Loucy (cell line): ENCODE measurements around the gene ENHO.

ENCODE experiments used
- H2AFZ ChIP-seq: fragments of 200-600 bp; sonication (generic); 2 replicates; pipeline ENCODE4 v1.6.0; 2016; ENCODE audit warnings: antibody characterized with exemption, mild to moderate bottlenecking, low read length, moderate library complexity
- H3F3A ChIP-seq: fragments of 200-600 bp; 2 replicates; pipeline ENCODE4 v1.6.0; 2016; ENCODE audit warnings: antibody characterized with exemption, low read depth, mild to moderate bottlenecking
- H3K27me3 ChIP-seq: fragments of 200-600 bp; sonication (generic); 2 replicates; pipeline ENCODE4 v1.6.1; 2014; ENCODE audit warnings: low read length, mild to moderate bottlenecking; ENCODE audit not compliant: insufficient read depth, poor library complexity, severe bottlenecking
- H3K36me3 ChIP-seq: fragments of 200-600 bp; sonication (generic); 2 replicates; pipeline ENCODE4 v1.6.1; 2016; ENCODE audit warnings: low read length; ENCODE audit not compliant: insufficient read depth
- H3K4me1 ChIP-seq: fragments of 200-600 bp; sonication (generic); 2 replicates; pipeline ENCODE4 v1.5.1; 2014; ENCODE audit warnings: low read length, mild to moderate bottlenecking; ENCODE audit not compliant: insufficient read depth, poor library complexity, severe bottlenecking
- H3K4me2 ChIP-seq: fragments of 200-600 bp; sonication (generic); 2 replicates; pipeline ENCODE4 v1.6.0; 2014; ENCODE audit warnings: antibody characterized with exemption, low read length, low read depth, mild to moderate bottlenecking; ENCODE audit not compliant: poor library complexity, severe bottlenecking
- H3K4me3 ChIP-seq: fragments of 200-600 bp; sonication (generic); 2 replicates; pipeline ENCODE4 v1.5.1; 2014; ENCODE audit warnings: low read length, mild to moderate bottlenecking, mixed read lengths; ENCODE audit not compliant: poor library complexity, severe bottlenecking
- H3K79me2 ChIP-seq: fragments of 200-600 bp; sonication (generic); 2 replicates; pipeline ENCODE4 v1.6.1; 2014; ENCODE audit warnings: low read length; ENCODE audit not compliant: insufficient read depth
- H3K9ac ChIP-seq: fragments of 200-600 bp; sonication (generic); 2 replicates; pipeline ENCODE4 v1.6.0; 2014; ENCODE audit warnings: mild to moderate bottlenecking, low read depth, low read length, moderate library complexity; ENCODE audit not compliant: poor library complexity, severe bottlenecking
- H3K9me2 ChIP-seq: fragments of 200-600 bp; sonication (generic); replicated peaks from 2 replicates; pipeline ENCODE4 v1.6.1; 2016; ENCODE audit warnings: low read depth, low read length, mixed read lengths
- H3K9me3 ChIP-seq: fragments of 200-600 bp; sonication (generic); 2 replicates; pipeline ENCODE4 v1.6.1; 2014; ENCODE audit warnings: mild to moderate bottlenecking, antibody characterized with exemption, low read length, low read depth; ENCODE audit not compliant: insufficient read depth
- H4K20me1 ChIP-seq: fragments of 200-600 bp; sonication (generic); 2 replicates; pipeline ENCODE4 v1.6.0; 2014; ENCODE audit warnings: antibody characterized with exemption, low read length, mild to moderate bottlenecking; ENCODE audit not compliant: insufficient read depth, poor library complexity, severe bottlenecking
- CTCF ChIP-seq: fragments of 200-600 bp; sonication (generic); conservative IDR thresholded peaks from 2 replicates; pipeline ENCODE4 v1.5.1; 2014; ENCODE audit warnings: mild to moderate bottlenecking, antibody characterized with exemption, low read length
- EZH2phosphoT487 ChIP-seq: fragments of 200-600 bp; IDR thresholded peaks from 2 replicates; pipeline ENCODE4 v1.6.1; 2018; ENCODE audit warnings: antibody characterized with exemption, mild to moderate bottlenecking, moderate library complexity, borderline replicate concordance

Gene ENHO

GRCh38 chr9:34526026-34526425, 3.2 kb upstream of the ENHO start:
- H4K20me1 ChIP-seq = no peaks in the 10 kb centered on the region
- no peaks in the 10 kb centered on the region for H3K27me3 ChIP-seq
- no peak overlapping the region for H2AFZ ChIP-seq
- no peaks in the 10 kb centered on the region for H3K79me2 ChIP-seq
- no peak overlapping the region for H3K9ac ChIP-seq
- H3K4me3 ChIP-seq = no peak overlapping the region
- H3F3A ChIP-seq = no peaks in the 10 kb centered on the region
- H3K4me1 ChIP-seq = peaks cover 9% of the 10 kb centered on the region
- H3K9me3 ChIP-seq = no peaks in the 10 kb centered on the region
- no peaks in the 10 kb centered on the region for H3K9me2 ChIP-seq
- no peaks in the 10 kb centered on the region for H3K36me3 ChIP-seq
- TF ChIP-seq CTCF = no peak
- no peak for TF ChIP-seq EZH2phosphoT487
- H3K4me2 ChIP-seq = no peak overlapping the region

GRCh38 chr9:34524349-34524748, 1.6 kb upstream of the ENHO start:
- no peak overlapping the region for H3K4me3 ChIP-seq
- no peaks in the 10 kb centered on the region for H3K79me2 ChIP-seq
- no peak for TF ChIP-seq EZH2phosphoT487
- TF ChIP-seq CTCF = no peak
- H3K36me3 ChIP-seq = no peaks in the 10 kb centered on the region
- no peak overlapping the region for H3K9ac ChIP-seq
- H3K4me2 ChIP-seq = no peak overlapping the region
- peaks cover 9% of the 10 kb centered on the region for H3K4me1 ChIP-seq
- H4K20me1 ChIP-seq = no peaks in the 10 kb centered on the region
- H2AFZ ChIP-seq = no peak overlapping the region
- no peaks in the 10 kb centered on the region for H3F3A ChIP-seq
- no peaks in the 10 kb centered on the region for H3K9me3 ChIP-seq
- H3K9me2 ChIP-seq = no peaks in the 10 kb centered on the region
- no peaks in the 10 kb centered on the region for H3K27me3 ChIP-seq

- no peaks in the 10 kb centered on the region for H3K36me3 ChIP-seq
- H3K9me3 ChIP-seq = no peaks in the 10 kb centered on the region
- TF ChIP-seq EZH2phosphoT487 = no peak
- TF ChIP-seq CTCF = no peak
- peak overlapping the region; percentile 59 for H3K9ac ChIP-seq
- H4K20me1 ChIP-seq = no peaks in the 10 kb centered on the region
- H3F3A ChIP-seq = no peaks in the 10 kb centered on the region
- H3K4me2 ChIP-seq = peak overlapping the region; percentile 75
- no peaks in the 10 kb centered on the region for H3K9me2 ChIP-seq
- no peaks in the 10 kb centered on the region for H3K27me3 ChIP-seq
- no peaks in the 10 kb centered on the region for H3K79me2 ChIP-seq
- peak overlapping the region; percentile 63 for H3K4me3 ChIP-seq
- H2AFZ ChIP-seq = peak overlapping the region; percentile 66
- peaks cover 9% of the 10 kb centered on the region for H3K4me1 ChIP-seq
Observed at GRCh38 chr9:34522091-34522887, 501 bp downstream of the ENHO start.
